Calu3 (cell line): Measurements from ENCODE around the gene ARIH2. TPM values are rescaled to one million over a fixed set of nuclear protein-coding genes. Genes with fewer than 3 reads are reported as not detected.
A peak's percentile ranks its signal among the peaks of the same experiment; 100 is the strongest.

Source experiments
- BruUV-seq: library from RNA; stranded (reverse); fragments of 400-500 nt; replicated peaks from 2 replicates; lab custom pipeline; 2021; lab: Mats Ljungman, UMichigan
- CTCF ChIA-PET: fragments of 300-600 bp; sonication (Branson Sonifier 250); formaldehyde crosslinking; loops from one replicate; lab custom pipeline; 2022; ENCODE audit warnings: antibody characterized with exemption; lab: Charles Lee
- DNase-seq: peaks from one replicate; pipeline ENCODE4 v3.0.0; 2022
- H3K27ac Mint-ChIP-seq: one replicate; pipeline ENCODE4 v1.8.0; 2022; ENCODE audit warnings: mixed read lengths; ENCODE audit not compliant: unreplicated experiment
- H3K27me3 Mint-ChIP-seq: one replicate; pipeline ENCODE4 v1.8.0; 2022; ENCODE audit warnings: mixed read lengths; ENCODE audit not compliant: unreplicated experiment
- H3K36me3 Mint-ChIP-seq: one replicate; pipeline ENCODE4 v1.8.0; 2022; ENCODE audit warnings: mild to moderate bottlenecking, moderate library complexity, mixed read lengths; ENCODE audit not compliant: insufficient read depth, unreplicated experiment
- H3K4me1 Mint-ChIP-seq: one replicate; pipeline ENCODE4 v1.8.0; 2022; ENCODE audit warnings: mild to moderate bottlenecking, low read depth, mixed read lengths; ENCODE audit not compliant: unreplicated experiment
- H3K4me3 Mint-ChIP-seq: one replicate; pipeline ENCODE4 v1.8.0; 2022; ENCODE audit warnings: mild to moderate bottlenecking, low read depth, moderate library complexity, mixed read lengths; ENCODE audit not compliant: unreplicated experiment
- H3K9me3 Mint-ChIP-seq: one replicate; pipeline ENCODE4 v1.8.0; 2022; ENCODE audit warnings: low read depth, mixed read lengths; ENCODE audit not compliant: unreplicated experiment
- CTCF ChIP-seq: fragments of 200-600 bp; IDR thresholded peaks from one replicate; pipeline ENCODE4 v1.8.0; 2022; ENCODE audit warnings: antibody characterized with exemption; ENCODE audit not compliant: unreplicated experiment
- intact Hi-C: fragments of 100-400 bp; cut with micrococcal nuclease; formaldehyde crosslinking; loops from one replicate; pipeline ENCODE4 v1.10.0; 2022; ENCODE audit not compliant: unreplicated experiment
- total RNA-seq: library from RNA; stranded (reverse); gene quantifications from 2 replicates; pipeline ENCODE4 v1.2.3, GENCODE V29; 2022

The ARIH2 gene
- total RNA-seq, 1 experiment from 2014 or later, result 109 TPM

GRCh38 chr3:49015765-49016164 is 97.1 kb downstream of the ARIH2 start:
- DNase-seq, result no peak
- Mint-ChIP-seq H3K4me3 (no peak overlapping the region), H3K4me1 (no peaks in the 10 kb centered on the region), H3K27me3 (no peaks in the 10 kb centered on the region), H3K9me3 (no peaks in the 10 kb centered on the region), H3K36me3 (peaks cover 87% of the 10 kb centered on the region), H3K27ac (no peak overlapping the region)
- no peak for TF ChIP-seq CTCF
- CTCF ChIA-PET, result no interaction called here
- BruUV-seq, result no TSS peak
- intact Hi-C loops, result no loop called here

GRCh38 chr3:49016414-49017228 is 98.0 kb downstream of the ARIH2 start:
- no TSS peak for BruUV-seq
- CTCF ChIA-PET, result interaction anchor here (0.6 to 1.8 kb wide), 2 partner anchors 9 to 548 kb away, joined by 3 to 5 read pairs; partner anchors contain the start of gene WDR6
- H3K9me3 Mint-ChIP-seq, result no peaks in the 10 kb centered on the region
- TF ChIP-seq CTCF, result no peak
- intact Hi-C loops, result no loop called here
- no peak overlapping the region for H3K27ac Mint-ChIP-seq
- H3K36me3 Mint-ChIP-seq, result peaks cover 87% of the 10 kb centered on the region
- no peak overlapping the region for H3K4me3 Mint-ChIP-seq
- no peaks in the 10 kb centered on the region for H3K4me1 Mint-ChIP-seq
- no peak for DNase-seq
- H3K27me3 Mint-ChIP-seq, result no peaks in the 10 kb centered on the region

- H3K36me3 Mint-ChIP-seq, result peaks cover 88% of the 10 kb centered on the region
- BruUV-seq, result no TSS peak
- H3K27ac Mint-ChIP-seq, result peak overlapping the region; percentile 75
- H3K9me3 Mint-ChIP-seq, result no peaks in the 10 kb centered on the region
- CTCF ChIA-PET, result interaction anchor here (0.6 to 1.8 kb wide), 3 partner anchors 10 to 547 kb away, joined by 3 to 5 read pairs (median 3); partner anchors contain the start of gene WDR6
- no peak for TF ChIP-seq CTCF
- intact Hi-C loops, result no loop called here
- H3K27me3 Mint-ChIP-seq, result no peaks in the 10 kb centered on the region
- H3K4me1 Mint-ChIP-seq, result no peaks in the 10 kb centered on the region
- H3K4me3 Mint-ChIP-seq, result peak overlapping the region; percentile 74
- no peak for DNase-seq
These were observed 98.8 kb downstream of the ARIH2 start for GRCh38 chr3:49017229-49017970.

GRCh38 chr3:49017971-49018706 is 99.5 kb downstream of the ARIH2 start, which contains the start of gene DALRD3:
TSS of gene DALRD3 (minus strand) at chr3:49018580. CDS start at chr3:49018564, 16 bp downstream.
- peak; percentile 75 for DNase-seq
- peaks cover 95% of the 10 kb centered on the region for H3K36me3 Mint-ChIP-seq
- peak within 1 kb of the TSS; percentile 74 for H3K4me3 Mint-ChIP-seq
- CTCF ChIA-PET, result interaction anchor here (0.7 to 1.8 kb wide), 5 partner anchors 11 to 322 kb away, joined by 3 to 5 read pairs (median 3); partner anchors contain the start of genes USP4 and WDR6
- no peaks in the 10 kb centered on the region for H3K9me3 Mint-ChIP-seq
- no peak for TF ChIP-seq CTCF
- H3K27me3 Mint-ChIP-seq, result no peaks in the 10 kb centered on the region
- peak within 1 kb of the TSS; percentile 75 for H3K27ac Mint-ChIP-seq
- no TSS peak for BruUV-seq
- intact Hi-C loops, result no loop called here
- H3K4me1 Mint-ChIP-seq, result no peaks in the 10 kb centered on the region
